NCI-H1694 (cell line): ENCODE data around the gene EFCAB10.
"Not testable (repeated sequence)": the region's sequence is repeated elsewhere in the genome, so short reads cannot be mapped to it uniquely, and the experiment has no call there.

Source experiments
- DNase-seq: peaks from one replicate; lab custom pipeline; 2025; lab: John Stamatoyannopoulos, UW

The EFCAB10 gene

GRCh38 chr7:105530546-105530945 lies 50.7 kb downstream of the EFCAB10 start:
- DNase-seq, result no peak

- no peak for DNase-seq
These were observed 51.2 kb downstream of the EFCAB10 start for GRCh38 chr7:105530126-105530525.

GRCh38 chr7:105527737-105528136 lies 53.6 kb downstream of the EFCAB10 start:
- DNase-seq, result not testable (repeated sequence)

- no peak for DNase-seq
These were observed 56.5 kb downstream of the EFCAB10 start for GRCh38 chr7:105524840-105525239.

GRCh38 chr7:105524423-105524822 lies 56.9 kb downstream of the EFCAB10 start:
- DNase-seq, result not testable (repeated sequence)

GRCh38 chr7:105521717-105522463 lies 59.4 kb downstream of the EFCAB10 start, which contains the start of gene PUS7:
TSS of gene PUS7 (minus strand) at chr7:105522271. CDS start at chr7:105508512, 13,759 bp downstream.
- peak; percentile 67 for DNase-seq

- peak; percentile 8 for DNase-seq
These were observed 60.1 kb downstream of the EFCAB10 start for GRCh38 chr7:105521027-105521716.

GRCh38 chr7:105520620-105521019 lies 60.7 kb downstream of the EFCAB10 start:
- not testable (repeated sequence) for DNase-seq

- no peak for DNase-seq
These were observed 61.9 kb downstream of the EFCAB10 start for GRCh38 chr7:105519353-105519752.

- not testable (repeated sequence) for DNase-seq
These were observed 65.7 kb downstream of the EFCAB10 start for GRCh38 chr7:105515610-105516009.
